Endothelial cell of umbilical vein (primary cell): Measurements from ENCODE around the gene DUSP8. TPM values are rescaled to one million over a fixed set of nuclear protein-coding genes. Genes with fewer than 3 reads are reported as not detected.

Experiments used
- BruUV-seq: library from RNA; stranded (reverse); fragments of 400-500 nt; replicated peaks from 2 replicates; lab custom pipeline; 2021; lab: Mats Ljungman, UMichigan
- CTCF ChIA-PET: fragments of 300-600, 350-600 bp; sonication (Branson Sonifier 250); formaldehyde crosslinking; loops from one replicate; lab custom pipeline; 2021; ENCODE audit warnings: antibody characterized with exemption, inconsistent platforms; lab: Charles Lee
- POLR2A ChIA-PET: fragments of 300-600, 350-600 bp; sonication (Branson Sonifier 250); formaldehyde crosslinking; loops from one replicate; lab custom pipeline; 2021; ENCODE audit warnings: antibody characterized with exemption, inconsistent platforms; lab: Charles Lee
- DNase-seq: peaks from one replicate; pipeline ENCODE4 v3.0.0-alpha.2; 2011; ENCODE audit warnings: low read depth, low spot score
- FAIRE-seq: peaks from 2 replicates; lab custom pipeline; 2011; peaks lifted over from hg19 to GRCh38; lab: Jason Lieb, UNC
- H2AFZ ChIP-seq: 2 replicates; pipeline ENCODE4 v1.6.0; 2012; ENCODE audit warnings: low read depth, low read length, control low read depth, inconsistent platforms
- H3K27ac ChIP-seq: 2 replicates; pipeline ENCODE4 v1.5.1; 2011; ENCODE audit warnings: low read depth, mild to moderate bottlenecking, control low read depth, low read length, moderate library complexity; ENCODE audit not compliant: insufficient read depth
- H3K27me3 ChIP-seq, 2 experiments: 2 replicates each; pipeline versions ENCODE4 v1.6.0 to v1.6.1; 2011; ENCODE audit warnings: low read length in 2 of 2, mixed read lengths in 1 of 2; ENCODE audit not compliant: control insufficient read depth in 2 of 2, insufficient read depth in 2 of 2
- H3K36me3 ChIP-seq, 2 experiments: 2 replicates in 1 of 2; 3 replicates in 1 of 2; pipeline ENCODE4 v1.5.1; 2011; ENCODE audit warnings: low read length in 2 of 2, mild to moderate bottlenecking in 1 of 2, moderate library complexity in 1 of 2; ENCODE audit not compliant: control insufficient read depth in 2 of 2, insufficient read depth in 2 of 2; ENCODE audit errors: extremely low read depth in 1 of 2
- H3K4me1 ChIP-seq: 3 replicates; pipeline ENCODE4 v1.5.1; 2011; ENCODE audit warnings: mild to moderate bottlenecking, low read length; ENCODE audit not compliant: control insufficient read depth, insufficient read depth; ENCODE audit errors: extremely low read depth
- H3K4me2 ChIP-seq: 2 replicates; pipeline ENCODE4 v1.6.1; 2011; ENCODE audit warnings: low read length, control low read depth, mixed read lengths; ENCODE audit not compliant: insufficient read depth
- H3K4me3 ChIP-seq, 3 experiments: fragments of 200-600 bp in 1 of 3; sonication (generic), shearing (Covaris generic) in 1 of 3; replicated peaks in 1 of 3; 2 replicates each; pipeline ENCODE4 v1.5.1; 2011 to 2016; ENCODE audit warnings: control low read depth in 3 of 3, low read length in 3 of 3, mild to moderate bottlenecking in 2 of 3, inconsistent platforms in 1 of 3, low read depth in 1 of 3, moderate library complexity in 1 of 3; ENCODE audit not compliant: insufficient read depth in 1 of 3
- H3K79me2 ChIP-seq: 2 replicates; pipeline ENCODE4 v1.6.0; 2012; ENCODE audit warnings: low read length, inconsistent platforms; ENCODE audit not compliant: control insufficient read depth, insufficient read depth
- H3K9ac ChIP-seq: replicated peaks from 2 replicates; pipeline ENCODE3; 2011; ENCODE audit warnings: low read length, control low read depth; ENCODE audit not compliant: insufficient read depth; ENCODE audit errors: extremely low read depth
- H3K9me1 ChIP-seq: replicated peaks from 3 replicates; pipeline ENCODE4 v1.6.0; 2011; ENCODE audit warnings: mild to moderate bottlenecking, low read length; ENCODE audit not compliant: control insufficient read depth, insufficient read depth; ENCODE audit errors: extremely low read depth
- H3K9me3 ChIP-seq: replicated peaks from 2 replicates; pipeline ENCODE4 v1.5.1; 2012; ENCODE audit warnings: low read length, inconsistent platforms; ENCODE audit not compliant: control insufficient read depth, insufficient read depth
- H4K20me1 ChIP-seq: replicated peaks from 2 replicates; pipeline ENCODE3; 2011; ENCODE audit warnings: mild to moderate bottlenecking, low read length; ENCODE audit not compliant: control insufficient read depth, insufficient read depth; ENCODE audit errors: extremely low read depth
- EZH2 ChIP-seq: IDR thresholded peaks from 2 replicates; pipeline ENCODE4 v1.6.1; 2012; ENCODE audit warnings: borderline replicate concordance, low read depth, mild to moderate bottlenecking, moderate library complexity, low read length, inconsistent platforms; ENCODE audit not compliant: severe bottlenecking
- FOS ChIP-seq: IDR thresholded peaks from 2 replicates; pipeline ENCODE4 v1.6.1; 2011; ENCODE audit warnings: mild to moderate bottlenecking, low read length, moderate library complexity, borderline replicate concordance; ENCODE audit not compliant: insufficient read depth
- GATA2 ChIP-seq: IDR thresholded peaks from 2 replicates; pipeline ENCODE4 v1.7.0; 2011; ENCODE audit warnings: low read depth, mild to moderate bottlenecking, moderate library complexity, mixed read lengths, low read length; ENCODE audit not compliant: insufficient read length, insufficient read depth
- JUN ChIP-seq: IDR thresholded peaks from 2 replicates; pipeline ENCODE4 v1.6.1; 2011; ENCODE audit warnings: borderline replicate concordance, low read depth; ENCODE audit not compliant: insufficient read length, insufficient read depth
- MYC ChIP-seq: IDR thresholded peaks from one replicate; pipeline ENCODE4 v1.6.1; 2011; ENCODE audit warnings: mild to moderate bottlenecking, low read depth, low read length
- POLR2A ChIP-seq: IDR thresholded peaks from 2 replicates; pipeline ENCODE4 v1.6.1; 2012; ENCODE audit warnings: low read depth, mild to moderate bottlenecking, control low read depth, low read length
- POLR2AphosphoS5 ChIP-seq: IDR thresholded peaks from 2 replicates; pipeline ENCODE4 v1.6.1; 2012; ENCODE audit warnings: low read depth, mild to moderate bottlenecking, control low read depth, low read length, moderate library complexity; ENCODE audit not compliant: insufficient read depth
- dilution Hi-C: fragments of 300-500 bp; cut with MboI; formaldehyde crosslinking; loops from one replicate; pipeline ENCODE4 v1.15.0; 2019; ENCODE audit warnings: low sequenced_read_pairs; ENCODE audit not compliant: extremely low pct_ligation_motif_present
- intact Hi-C: fragments of 100-400 bp; cut with micrococcal nuclease; formaldehyde crosslinking; loops from one replicate; pipeline ENCODE4 v1.10.0; 2022
- polyA plus RNA-seq, 4 experiments: library from polyadenylated mRNA; depleted of rRNA in 3 of 4; stranded (reverse) in 3 of 4; unstranded in 1 of 4; fragments of >200 nt; gene quantifications; 2 replicates each; pipeline versions ENCODE4 v1.2.1 to v1.2.3, GENCODE V29; 2011 to 2012; ENCODE audit warnings: missing spikeins in 1 of 4
- total RNA-seq: library from RNA; stranded (reverse); gene quantifications from 2 replicates; pipeline ENCODE4 v1.2.3, GENCODE V29; 2021
- TF ChIP-seq, protein P1 (sequence below): IDR thresholded peaks from 2 replicates; pipeline ENCODE4 v1.6.1; 2011; ENCODE audit not compliant: insufficient read depth, insufficient read length
- TF ChIP-seq, protein P2 (sequence below), 2 donors: IDR thresholded peaks; 1 replicate in 1 of 2; 2 replicates in 1 of 2; pipeline ENCODE4 v1.5.1; 2011; ENCODE audit warnings: low read length in 2 of 2, mild to moderate bottlenecking in 2 of 2, moderate library complexity in 2 of 2, control low read depth in 1 of 2, inconsistent platforms in 1 of 2, low read depth in 1 of 2; ENCODE audit not compliant: insufficient read depth in 1 of 2; ENCODE audit errors: extremely low read depth in 1 of 2

DUSP8 gene
- total and polyA plus RNA-seq, 2 donors (not counting 3 experiments of a cell fraction or from before 2014, with no cell fraction given): 4.6 to 5.9 TPM

DNA sequence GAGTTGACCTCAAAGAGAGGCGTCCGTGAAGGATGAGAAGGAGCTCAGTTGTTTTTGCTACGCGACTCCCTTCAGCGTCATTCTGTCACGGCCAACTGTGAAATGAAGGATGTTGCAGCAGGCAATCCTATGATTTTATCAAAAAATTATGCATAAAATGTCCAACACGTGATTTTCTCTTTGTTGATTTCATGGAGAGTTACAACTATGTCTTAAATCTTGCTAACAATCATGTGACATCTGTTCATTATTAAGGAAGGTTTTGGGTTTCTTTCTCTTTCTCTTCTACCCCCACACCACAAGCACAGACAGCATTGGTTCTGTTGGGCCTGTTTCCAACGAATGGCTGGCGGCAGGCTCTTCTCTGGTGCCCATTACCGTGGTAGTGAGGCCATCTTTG lies 46.2 kb upstream of the DUSP8 start:
- H3K4me1 ChIP-seq: no peaks in the 10 kb centered on the region
- CTCF ChIA-PET: interaction anchor here (1.4 to 3.5 kb wide), 3 partner anchors 23 to 71 kb away, joined by 3 to 24 read pairs (median 5); no protein-coding TSS in a partner anchor
- H3K4me2 ChIP-seq: no peak overlapping the region
- H2AFZ ChIP-seq: no peak overlapping the region
- peaks cover 2 to 4% of the 10 kb centered on the region in 2 experiments for H3K27me3 ChIP-seq
- H3K9me3 ChIP-seq: no peaks in the 10 kb centered on the region
- no peaks in the 10 kb centered on the region for H3K9me1 ChIP-seq
- TF ChIP-seq, protein P1, sequence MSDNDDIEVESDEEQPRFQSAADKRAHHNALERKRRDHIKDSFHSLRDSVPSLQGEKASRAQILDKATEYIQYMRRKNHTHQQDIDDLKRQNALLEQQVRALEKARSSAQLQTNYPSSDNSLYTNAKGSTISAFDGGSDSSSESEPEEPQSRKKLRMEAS: no peak
- TF ChIP-seq, protein P2, sequence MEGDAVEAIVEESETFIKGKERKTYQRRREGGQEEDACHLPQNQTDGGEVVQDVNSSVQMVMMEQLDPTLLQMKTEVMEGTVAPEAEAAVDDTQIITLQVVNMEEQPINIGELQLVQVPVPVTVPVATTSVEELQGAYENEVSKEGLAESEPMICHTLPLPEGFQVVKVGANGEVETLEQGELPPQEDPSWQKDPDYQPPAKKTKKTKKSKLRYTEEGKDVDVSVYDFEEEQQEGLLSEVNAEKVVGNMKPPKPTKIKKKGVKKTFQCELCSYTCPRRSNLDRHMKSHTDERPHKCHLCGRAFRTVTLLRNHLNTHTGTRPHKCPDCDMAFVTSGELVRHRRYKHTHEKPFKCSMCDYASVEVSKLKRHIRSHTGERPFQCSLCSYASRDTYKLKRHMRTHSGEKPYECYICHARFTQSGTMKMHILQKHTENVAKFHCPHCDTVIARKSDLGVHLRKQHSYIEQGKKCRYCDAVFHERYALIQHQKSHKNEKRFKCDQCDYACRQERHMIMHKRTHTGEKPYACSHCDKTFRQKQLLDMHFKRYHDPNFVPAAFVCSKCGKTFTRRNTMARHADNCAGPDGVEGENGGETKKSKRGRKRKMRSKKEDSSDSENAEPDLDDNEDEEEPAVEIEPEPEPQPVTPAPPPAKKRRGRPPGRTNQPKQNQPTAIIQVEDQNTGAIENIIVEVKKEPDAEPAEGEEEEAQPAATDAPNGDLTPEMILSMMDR (IDR thresholded peaks at IDR 0.05; ENCODE audit: extremely low read depth in 1 of 2, insufficient read depth in 1 of 2, low read depth in 1 of 2, low read length in 2 of 2): no peak
- TF ChIP-seq POLR2AphosphoS5 (no peak), EZH2 (no peak), POLR2A (no peak), MYC (no peak), FOS (no peak), JUN (no peak), GATA2 (no peak)
- POLR2A ChIA-PET: no interaction called here
- FAIRE-seq (no peak), DNase-seq (no peak)
- BruUV-seq: no TSS peak
- H3K36me3 ChIP-seq: no peaks in the 10 kb centered on the region
- no peak overlapping the region for H3K27ac ChIP-seq
- dilution Hi-C loops: no loop called here
- H3K4me3 ChIP-seq: no peak overlapping the region
- no peaks in the 10 kb centered on the region for H3K79me2 ChIP-seq
- intact Hi-C loops: no loop called here
- no peak overlapping the region for H3K9ac ChIP-seq
- no peaks in the 10 kb centered on the region for H4K20me1 ChIP-seq
